K562 (cell line): ENCODE data around the gene PCDHGA4.

ENCODE experiments used
- E4F1 ChIP-seq: fragments of 250-450 bp; sonication (Bioruptor Pico); IDR thresholded peaks from 2 replicates; pipeline ENCODE4 v1.5.0; 2021; ENCODE audit warnings: mild to moderate bottlenecking, borderline replicate concordance
- GTF2F1 ChIP-seq: IDR thresholded peaks from 2 replicates; pipeline ENCODE4 v1.6.1; 2011; ENCODE audit warnings: low read depth, low read length, improper control_type of control experiment
- HNRNPK ChIP-seq: fragments of 200-400 bp; formaldehyde crosslinking; IDR thresholded peaks from one replicate; pipeline ENCODE4 v1.6.1; 2018; ENCODE audit warnings: mild to moderate bottlenecking, low read depth, low read length; ENCODE audit not compliant: poor library complexity, severe bottlenecking
- MIER1 ChIP-seq: fragments of 450-650 bp; IDR thresholded peaks from 2 replicates; pipeline ENCODE4 v1.6.1; 2016; ENCODE audit warnings: antibody characterized with exemption, mild to moderate bottlenecking, low read depth
- NCOR1 ChIP-seq: fragments of 450-650 bp; IDR thresholded peaks from 2 replicates; pipeline ENCODE4 v1.6.1; 2016; ENCODE audit warnings: mild to moderate bottlenecking, moderate library complexity
- POLR2A ChIP-seq: fragments of 450-650 bp; conservative IDR thresholded peaks from 2 replicates; pipeline ENCODE4 v1.6.1; 2016
- SP1 ChIP-seq: sonication (generic); formaldehyde crosslinking; IDR thresholded peaks from 2 replicates; pipeline ENCODE4 v1.8.1; 2022; ENCODE audit warnings: mild to moderate bottlenecking, missing genetic modification reagents
- ZNF384 ChIP-seq: IDR thresholded peaks from 2 replicates; pipeline ENCODE4 v1.6.1; 2012; ENCODE audit warnings: low read depth, low read length, improper control_type of control experiment
- TF ChIP-seq, protein P1 (sequence below), 3 experiments: IDR thresholded peaks in 2 of 3; conservative IDR thresholded peaks in 1 of 3; 2 replicates each; pipeline ENCODE4 v1.5.1; 2011 to 2012; ENCODE audit warnings: low read length in 3 of 3, mild to moderate bottlenecking in 3 of 3, control low read depth in 2 of 3, improper control_type of control experiment in 1 of 3, inconsistent platforms in 1 of 3, low read depth in 1 of 3, mixed read lengths in 1 of 3, moderate library complexity in 1 of 3; ENCODE audit not compliant: insufficient read depth in 2 of 3

DNA sequence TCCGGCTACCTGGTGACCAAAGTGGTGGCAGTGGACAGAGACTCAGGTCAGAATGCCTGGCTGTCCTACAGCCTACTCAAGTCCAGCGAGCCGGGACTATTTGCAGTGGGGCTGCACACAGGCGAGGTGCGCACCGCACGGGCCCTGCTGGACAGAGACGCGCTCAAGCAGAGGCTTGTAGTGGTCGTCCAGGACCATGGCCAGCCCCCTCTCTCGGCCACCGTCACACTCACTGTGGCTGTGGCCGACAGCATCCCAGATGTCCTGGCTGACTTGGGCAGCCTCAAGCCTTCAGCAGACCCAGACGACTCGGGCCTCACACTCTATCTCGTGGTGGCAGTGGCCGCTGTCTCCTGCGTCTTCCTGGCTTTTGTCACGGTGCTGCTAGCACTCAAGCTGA lies 2.1 kb downstream of the PCDHGA4 start:
- TF ChIP-seq POLR2A (no peak), HNRNPK (no peak), E4F1 (no peak), ZNF384 (no peak), MIER1 (no peak), GTF2F1 (no peak), NCOR1 (no peak), SP1 (CRISPR knock-in tag) (no peak)
- TF ChIP-seq, protein P1, sequence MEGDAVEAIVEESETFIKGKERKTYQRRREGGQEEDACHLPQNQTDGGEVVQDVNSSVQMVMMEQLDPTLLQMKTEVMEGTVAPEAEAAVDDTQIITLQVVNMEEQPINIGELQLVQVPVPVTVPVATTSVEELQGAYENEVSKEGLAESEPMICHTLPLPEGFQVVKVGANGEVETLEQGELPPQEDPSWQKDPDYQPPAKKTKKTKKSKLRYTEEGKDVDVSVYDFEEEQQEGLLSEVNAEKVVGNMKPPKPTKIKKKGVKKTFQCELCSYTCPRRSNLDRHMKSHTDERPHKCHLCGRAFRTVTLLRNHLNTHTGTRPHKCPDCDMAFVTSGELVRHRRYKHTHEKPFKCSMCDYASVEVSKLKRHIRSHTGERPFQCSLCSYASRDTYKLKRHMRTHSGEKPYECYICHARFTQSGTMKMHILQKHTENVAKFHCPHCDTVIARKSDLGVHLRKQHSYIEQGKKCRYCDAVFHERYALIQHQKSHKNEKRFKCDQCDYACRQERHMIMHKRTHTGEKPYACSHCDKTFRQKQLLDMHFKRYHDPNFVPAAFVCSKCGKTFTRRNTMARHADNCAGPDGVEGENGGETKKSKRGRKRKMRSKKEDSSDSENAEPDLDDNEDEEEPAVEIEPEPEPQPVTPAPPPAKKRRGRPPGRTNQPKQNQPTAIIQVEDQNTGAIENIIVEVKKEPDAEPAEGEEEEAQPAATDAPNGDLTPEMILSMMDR (IDR thresholded peaks at IDR 0.05 in 2 of 3, conservative IDR thresholded peaks at IDR 0.05 in 1 of 3; ENCODE audit: insufficient read depth in 2 of 3, low read depth in 1 of 3, low read length in 3 of 3), result no peak
